ENCODE measurements around the gene FAM149A.
A peak's percentile ranks its signal among the peaks of the same experiment; 100 is the strongest.

Gene FAM149A

DNA sequence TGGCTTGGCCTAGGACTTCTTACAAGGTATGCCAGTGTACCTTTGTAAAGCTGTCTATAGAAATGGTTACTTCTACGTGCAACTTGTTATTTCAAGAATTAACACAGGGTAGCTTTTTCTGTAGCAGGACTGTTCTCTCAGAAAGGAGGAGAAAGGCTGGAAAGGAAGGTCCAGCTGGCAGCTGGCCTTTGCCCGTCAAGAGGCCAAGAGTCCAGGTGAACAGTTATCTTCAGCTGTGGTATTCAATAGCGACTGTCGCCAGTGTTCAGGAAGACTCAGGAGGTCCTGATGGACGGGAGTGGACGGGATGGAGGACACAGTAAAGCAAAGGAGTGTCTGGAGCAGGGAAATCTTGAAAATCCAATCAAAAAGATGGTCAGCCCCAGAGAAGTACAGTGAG, 91.6 kb downstream of the FAM149A start:
- no peak overlapping the region for H3K4me3 ChIP-seq (ENCODE audit: low read depth, low read length)
- no peak for DNase-seq (ENCODE audit: low read depth)
- TF ChIP-seq, protein P1, sequence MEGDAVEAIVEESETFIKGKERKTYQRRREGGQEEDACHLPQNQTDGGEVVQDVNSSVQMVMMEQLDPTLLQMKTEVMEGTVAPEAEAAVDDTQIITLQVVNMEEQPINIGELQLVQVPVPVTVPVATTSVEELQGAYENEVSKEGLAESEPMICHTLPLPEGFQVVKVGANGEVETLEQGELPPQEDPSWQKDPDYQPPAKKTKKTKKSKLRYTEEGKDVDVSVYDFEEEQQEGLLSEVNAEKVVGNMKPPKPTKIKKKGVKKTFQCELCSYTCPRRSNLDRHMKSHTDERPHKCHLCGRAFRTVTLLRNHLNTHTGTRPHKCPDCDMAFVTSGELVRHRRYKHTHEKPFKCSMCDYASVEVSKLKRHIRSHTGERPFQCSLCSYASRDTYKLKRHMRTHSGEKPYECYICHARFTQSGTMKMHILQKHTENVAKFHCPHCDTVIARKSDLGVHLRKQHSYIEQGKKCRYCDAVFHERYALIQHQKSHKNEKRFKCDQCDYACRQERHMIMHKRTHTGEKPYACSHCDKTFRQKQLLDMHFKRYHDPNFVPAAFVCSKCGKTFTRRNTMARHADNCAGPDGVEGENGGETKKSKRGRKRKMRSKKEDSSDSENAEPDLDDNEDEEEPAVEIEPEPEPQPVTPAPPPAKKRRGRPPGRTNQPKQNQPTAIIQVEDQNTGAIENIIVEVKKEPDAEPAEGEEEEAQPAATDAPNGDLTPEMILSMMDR (IDR thresholded peaks at IDR 0.05; ENCODE audit: low read depth, low read length, missing control alignments): no peak

DNA sequence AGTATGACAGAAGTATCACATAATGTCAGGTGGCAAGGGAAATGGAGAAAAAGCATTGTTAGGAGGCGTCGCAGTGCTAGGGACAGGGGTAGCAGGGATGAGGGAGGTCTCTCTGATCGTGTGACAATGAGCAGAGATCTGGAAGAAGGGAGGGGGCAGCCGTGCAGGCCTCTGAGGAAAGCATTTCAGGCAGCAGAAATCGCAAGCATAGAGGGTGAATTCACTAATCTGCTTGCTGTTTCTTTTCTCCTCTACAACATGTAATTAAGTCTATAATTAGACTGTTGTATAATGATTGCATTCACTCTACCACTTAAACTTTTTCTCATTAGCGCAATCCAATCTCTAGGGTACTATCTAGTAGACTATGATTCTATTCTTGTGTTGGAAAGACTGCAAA, 96.0 kb downstream of the FAM149A start:
- no peak for DNase-seq (ENCODE audit: low read depth)
- H3K4me3 ChIP-seq (ENCODE audit: low read depth, low read length): no peak overlapping the region
- TF ChIP-seq, protein P1 (IDR thresholded peaks at IDR 0.05; ENCODE audit: low read depth, low read length, missing control alignments): no peak

DNA sequence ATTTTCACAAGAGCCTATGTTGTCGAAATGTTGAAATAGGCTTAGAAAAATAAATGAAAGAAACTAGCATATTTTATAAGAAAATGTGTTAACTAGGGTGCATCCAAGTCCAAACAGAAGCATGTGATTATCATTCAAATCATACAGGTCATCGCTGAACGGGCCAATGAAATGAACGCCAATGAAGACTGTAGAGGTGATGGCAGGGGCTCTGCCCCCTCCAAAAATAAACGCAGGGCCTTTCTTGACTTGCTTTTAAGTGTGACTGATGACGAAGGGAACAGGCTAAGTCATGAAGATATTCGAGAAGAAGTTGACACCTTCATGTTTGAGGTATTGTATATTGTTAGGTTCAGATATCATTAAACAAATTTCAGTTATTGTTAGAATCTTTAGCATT, 96.5 kb downstream of the FAM149A start:
- DNase-seq (ENCODE audit: low read depth): no peak
- H3K4me3 ChIP-seq (ENCODE audit: low read depth, low read length): no peak overlapping the region
- TF ChIP-seq, protein P1 (IDR thresholded peaks at IDR 0.05; ENCODE audit: low read depth, low read length, missing control alignments): no peak

DNA sequence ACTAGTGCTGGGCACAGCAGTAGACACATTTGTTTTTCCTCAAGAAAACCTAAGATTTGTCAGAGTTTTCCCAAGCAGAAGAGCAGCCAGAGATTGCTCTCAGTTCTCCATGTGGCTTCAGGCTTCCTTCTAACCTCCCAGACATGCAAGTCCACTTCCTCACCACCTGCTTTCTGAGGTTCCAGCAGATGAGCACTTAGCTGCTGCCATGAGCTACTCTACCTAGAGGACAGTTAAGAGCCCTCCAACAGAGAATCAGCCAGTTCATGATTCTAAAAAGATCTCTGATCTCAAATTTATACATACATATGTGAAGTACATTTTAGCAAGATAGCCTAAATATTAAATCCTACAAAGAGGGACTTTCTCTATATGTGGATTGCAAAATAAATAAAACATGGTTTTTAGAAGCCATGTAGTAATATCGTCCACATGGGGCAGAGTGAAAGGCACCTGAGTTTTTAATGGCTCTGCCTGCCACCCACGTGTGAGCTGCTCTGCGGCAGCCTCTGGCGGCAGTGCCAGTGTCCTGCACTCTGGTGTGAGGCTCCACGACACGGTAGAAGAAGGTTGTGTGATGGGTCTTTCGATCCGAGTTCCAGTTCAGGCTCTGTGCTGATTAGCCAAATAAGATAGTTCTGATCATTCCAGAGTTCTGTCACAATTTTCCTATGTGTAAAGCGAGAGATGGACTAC, 97.2 kb downstream of the FAM149A start:
- H3K4me3 ChIP-seq (ENCODE audit: low read depth, low read length): no peak overlapping the region
- TF ChIP-seq, protein P1 (IDR thresholded peaks at IDR 0.05; ENCODE audit: low read depth, low read length, missing control alignments): peak; percentile 83
- DNase-seq (ENCODE audit: low read depth): no peak

DNA sequence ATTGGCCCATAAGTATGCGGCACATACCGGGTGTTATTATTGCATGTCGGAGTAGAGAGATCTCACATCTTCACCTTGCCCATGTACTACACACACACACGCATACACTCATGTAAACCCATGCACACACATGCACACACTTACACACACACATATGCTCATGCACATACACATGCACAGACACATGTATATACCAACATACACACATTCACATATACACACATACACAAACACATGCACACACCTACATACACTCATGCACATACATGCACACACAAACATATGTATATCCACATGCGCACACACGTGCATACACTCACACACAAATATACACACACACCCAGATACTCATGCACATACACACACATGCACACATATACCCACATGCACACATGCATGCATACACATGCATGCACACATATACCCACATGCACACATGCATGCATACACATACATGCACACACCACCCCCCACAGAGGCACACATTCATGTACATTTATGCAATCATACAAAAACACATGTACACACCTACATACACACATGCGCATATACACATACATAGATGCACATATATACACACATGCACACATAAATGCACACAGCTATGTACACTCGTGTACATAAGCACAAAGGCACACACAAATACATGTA, 98.1 kb downstream of the FAM149A start:
- no peak overlapping the region for H3K4me3 ChIP-seq (ENCODE audit: low read depth, low read length)
- TF ChIP-seq, protein P1 (IDR thresholded peaks at IDR 0.05; ENCODE audit: low read depth, low read length, missing control alignments): no peak
- no peak for DNase-seq (ENCODE audit: low read depth)

DNA sequence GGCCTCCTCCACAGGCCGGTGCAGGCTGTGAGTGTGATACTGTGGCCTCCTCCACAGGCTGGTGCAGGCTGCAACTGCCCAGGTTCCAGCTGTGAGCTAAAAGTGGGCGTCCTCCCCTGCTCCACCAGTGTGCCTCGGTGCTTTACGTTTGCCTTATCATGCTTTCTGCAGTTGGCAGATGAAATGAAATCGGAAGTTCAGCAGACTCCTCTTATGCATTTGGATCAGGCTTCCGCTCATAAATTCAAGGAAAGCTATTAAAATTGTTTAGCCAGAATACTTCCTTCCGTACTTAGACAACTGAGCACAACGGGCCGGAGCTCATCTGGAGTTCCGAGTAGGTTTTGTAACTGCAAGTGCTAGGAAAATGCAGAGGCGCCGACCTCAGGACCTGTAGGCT, 98.9 kb downstream of the FAM149A start:
- TF ChIP-seq, protein P1 (IDR thresholded peaks at IDR 0.05; ENCODE audit: low read depth, low read length, missing control alignments): no peak
- H3K4me3 ChIP-seq (ENCODE audit: low read depth, low read length): no peak overlapping the region
- DNase-seq (ENCODE audit: low read depth): no peak
